Amniotic stem cell (primary cell): ENCODE data around the gene WDR13.
"Not testable (repeated sequence)": the region's sequence is repeated elsewhere in the genome, so short reads cannot be mapped to it uniquely, and the experiment has no call there.

Experiments used
- DNase-seq: peaks from one replicate; lab custom pipeline; 2025; lab: John Stamatoyannopoulos, UW

The WDR13 gene

DNA sequence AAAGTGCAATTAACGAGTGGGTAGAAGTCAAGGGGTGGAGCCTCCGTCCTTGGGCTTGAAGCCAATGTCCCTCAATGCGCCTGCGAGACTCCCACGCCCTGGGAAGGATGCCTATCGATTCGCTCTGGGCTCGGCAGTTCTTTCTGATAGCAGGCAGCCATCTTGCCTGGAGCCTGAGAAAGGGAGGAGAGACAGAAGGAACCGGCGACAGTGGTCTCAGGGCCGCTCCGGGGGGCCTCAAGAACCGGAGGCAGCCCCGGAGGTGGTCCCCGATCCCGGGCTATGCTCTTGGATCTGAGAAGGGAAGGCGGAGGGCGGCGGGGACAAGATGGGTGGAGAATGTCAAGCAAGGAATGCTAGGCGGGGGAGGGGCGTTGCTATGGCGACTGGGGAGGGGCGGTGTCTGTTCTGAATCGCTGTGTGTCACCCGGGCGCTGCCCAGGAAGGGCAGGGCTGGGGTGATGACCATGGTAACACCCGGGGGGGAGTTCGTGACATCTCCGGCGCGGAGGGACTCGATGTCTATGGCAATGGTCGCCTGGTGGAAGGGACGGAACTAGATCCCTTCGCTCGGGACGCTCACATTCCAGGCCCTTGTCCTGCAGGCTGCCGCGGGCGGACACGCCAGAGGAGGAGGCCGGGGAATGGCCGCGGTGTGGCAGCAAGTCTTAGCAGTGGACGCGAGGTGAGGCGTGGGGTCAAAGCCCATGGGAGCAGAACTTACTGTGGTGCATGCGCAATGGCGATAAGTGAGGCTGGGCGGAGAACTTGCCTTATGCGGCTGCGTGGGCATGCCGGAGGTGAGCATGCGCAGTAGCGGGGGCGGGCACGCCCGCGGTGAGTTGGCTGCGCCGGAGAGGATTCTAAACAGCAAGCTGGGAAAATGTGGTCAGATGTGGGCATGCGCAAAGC lies at the start of gene WDR13:
WDR13 (plus strand) TSS at position 140 of the 912 bp plus-strand sequence; CDS start at position 645, 505 bp downstream.
- peak; percentile 74 for DNase-seq

DNA sequence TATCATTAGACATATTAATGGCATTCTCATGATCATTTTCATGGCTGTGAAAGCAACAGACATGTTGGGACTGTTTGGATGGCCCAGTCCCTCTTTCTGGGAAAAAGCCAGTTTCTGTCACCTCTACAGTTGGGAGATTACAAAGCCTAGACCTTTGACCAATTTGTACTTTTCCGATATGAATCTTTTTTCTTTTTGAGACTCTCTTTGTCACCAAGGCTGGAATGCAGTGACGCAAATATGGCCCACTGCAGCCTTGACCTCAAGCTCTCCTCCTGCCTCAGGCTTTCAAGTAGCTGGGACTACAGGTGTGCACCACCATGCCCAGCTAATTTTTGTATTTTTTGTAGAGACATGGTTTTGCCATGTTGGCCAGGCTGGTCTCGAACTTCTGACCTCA lies 48.4 kb upstream of the WDR13 start:
- DNase-seq: no peak

DNA sequence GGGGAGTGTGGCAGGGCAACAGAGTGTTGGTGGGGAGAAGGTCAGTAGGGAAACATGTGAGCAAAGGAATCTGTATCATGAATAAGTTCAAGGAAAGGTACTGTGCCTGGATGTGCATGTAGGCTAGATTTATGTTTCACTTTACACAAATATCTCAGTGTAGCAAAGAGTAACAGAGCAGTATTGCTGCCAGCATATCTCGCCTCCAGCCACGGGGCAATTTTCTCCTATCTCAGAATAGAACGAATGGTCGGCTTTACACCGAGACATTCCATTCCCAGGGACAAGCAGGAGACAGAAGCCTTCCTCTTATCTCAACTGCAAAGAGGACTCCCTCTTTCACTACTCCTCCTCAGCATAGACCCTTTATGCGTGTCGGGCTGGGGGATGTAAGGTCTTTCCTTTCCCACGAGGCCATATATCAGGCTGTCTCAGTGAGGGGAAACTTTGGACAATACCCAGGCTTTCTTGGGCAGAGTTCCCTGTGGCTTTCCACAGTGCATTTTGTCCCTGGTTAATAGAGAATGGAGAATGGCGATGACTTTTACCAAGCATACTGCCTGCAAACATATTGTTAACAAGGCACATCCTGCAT lies 41.5 kb upstream of the WDR13 start:
- not testable (repeated sequence) for DNase-seq

DNA sequence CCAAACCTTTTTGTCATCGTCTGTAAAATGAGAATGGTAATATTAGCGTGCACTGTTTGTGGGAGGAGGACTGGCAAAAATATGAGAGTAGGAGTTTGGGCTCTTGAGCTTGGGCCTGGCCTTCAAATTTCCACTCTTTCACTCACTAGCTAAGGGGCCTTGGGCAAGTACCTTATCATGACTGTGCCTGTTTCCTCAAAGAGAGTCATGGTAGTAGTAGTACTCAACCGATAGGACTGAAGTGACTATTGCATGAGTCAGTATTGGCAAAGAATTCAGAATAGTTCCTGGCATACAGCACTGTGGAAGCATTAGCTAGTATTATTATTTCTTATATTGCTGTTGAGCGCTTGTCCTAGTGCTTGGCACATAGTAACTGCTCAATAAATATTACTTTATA lies 39.0 kb upstream of the WDR13 start:
- peak; percentile 50 for DNase-seq

DNA sequence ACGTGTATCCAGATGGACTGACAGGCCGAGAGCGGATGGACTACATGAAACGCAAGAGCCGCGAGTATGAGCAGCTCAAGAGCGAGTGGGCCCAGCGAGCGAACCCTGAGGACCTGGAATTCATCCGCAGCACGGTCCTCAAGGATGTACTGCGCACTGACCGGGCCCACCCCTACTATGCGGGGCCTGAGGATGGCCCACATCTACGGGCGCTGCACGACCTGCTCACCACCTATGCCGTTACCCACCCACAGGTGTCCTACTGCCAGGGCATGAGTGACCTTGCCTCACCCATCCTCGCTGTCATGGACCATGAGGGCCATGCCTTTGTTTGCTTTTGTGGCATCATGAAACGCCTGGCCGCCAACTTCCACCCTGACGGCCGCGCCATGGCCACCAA lies 37.7 kb upstream of the WDR13 start:
- no peak for DNase-seq

DNA sequence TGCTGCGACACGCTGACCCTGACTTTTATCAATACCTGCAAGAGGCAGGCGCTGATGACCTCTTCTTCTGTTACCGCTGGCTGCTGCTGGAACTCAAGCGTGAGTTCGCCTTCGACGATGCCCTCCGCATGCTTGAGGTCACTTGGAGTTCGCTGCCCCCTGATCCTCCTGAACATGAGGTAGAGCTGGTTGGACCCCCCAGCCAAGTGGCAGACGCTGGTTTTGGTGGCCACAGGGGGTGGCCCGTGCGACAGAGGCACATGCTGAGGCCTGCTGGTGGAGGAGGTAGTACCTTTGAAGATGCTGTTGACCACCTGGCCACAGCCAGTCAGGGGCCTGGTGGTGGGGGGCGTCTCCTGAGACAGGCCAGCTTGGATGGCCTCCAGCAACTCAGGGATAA lies 37.2 kb upstream of the WDR13 start:
- DNase-seq: no peak

DNA sequence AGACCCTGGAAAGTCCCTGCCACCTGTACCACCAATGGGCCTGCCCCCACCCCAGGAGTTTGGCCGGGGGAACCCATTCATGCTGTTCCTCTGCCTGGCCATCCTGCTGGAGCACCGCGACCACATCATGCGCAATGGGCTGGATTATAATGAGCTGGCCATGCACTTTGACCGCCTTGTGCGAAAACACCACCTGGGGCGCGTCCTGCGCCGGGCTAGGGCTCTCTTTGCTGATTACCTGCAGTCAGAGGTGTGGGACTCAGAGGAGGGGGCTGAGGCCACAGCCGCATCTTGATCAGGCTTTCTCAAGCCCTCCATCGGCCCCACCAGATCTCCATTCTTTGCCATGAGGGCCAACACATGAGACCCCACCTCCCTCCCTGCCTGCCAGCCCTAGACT lies 36.6 kb upstream of the WDR13 start:
- DNase-seq: no peak

DNA sequence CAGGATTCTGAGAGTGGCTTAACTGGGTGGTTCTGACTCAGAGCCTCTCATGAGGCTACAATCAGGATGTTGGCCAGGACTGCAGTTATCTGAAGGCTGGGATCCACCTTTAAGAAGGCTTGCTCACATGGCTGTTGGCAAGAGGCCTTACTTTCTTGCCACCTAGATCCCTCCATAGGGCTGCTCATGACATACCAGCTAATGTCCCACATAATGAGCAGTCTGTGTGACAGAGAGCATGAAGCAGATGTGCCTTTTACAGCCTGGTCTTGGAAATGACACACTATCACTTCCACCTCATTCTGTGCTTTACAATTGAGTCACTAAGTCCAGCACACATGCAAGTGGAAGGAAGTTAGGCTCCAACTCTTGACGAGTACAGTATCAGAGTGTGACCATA lies 27.3 kb upstream of the WDR13 start:
- DNase-seq: no peak

DNA sequence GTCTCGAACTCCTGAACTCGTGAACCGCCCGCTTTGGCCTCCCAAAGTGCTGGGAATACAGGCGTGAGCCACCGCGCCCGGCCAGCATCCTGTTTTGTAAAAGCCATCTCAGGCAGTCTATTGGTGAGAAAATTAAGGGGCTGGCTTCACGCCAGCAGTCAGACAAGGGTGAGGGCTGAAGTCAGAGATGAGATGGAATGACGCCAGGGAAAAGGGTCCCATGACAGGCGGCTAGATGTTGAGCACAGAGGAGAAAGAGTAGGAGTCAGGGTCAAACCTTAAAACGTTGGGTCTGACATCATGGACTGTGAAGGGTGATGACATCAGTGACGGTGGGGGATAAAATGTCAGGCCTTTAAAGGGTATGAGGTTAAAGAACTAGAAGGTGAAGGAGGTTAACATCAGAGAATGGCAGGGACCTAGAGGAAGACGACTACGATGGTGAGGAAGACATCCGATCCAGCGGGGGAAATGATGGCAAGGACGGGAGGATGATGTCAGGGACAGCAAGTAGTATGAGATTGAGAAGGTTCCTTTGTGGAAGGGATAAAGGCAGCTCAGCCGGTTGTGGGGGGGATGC lies 23.5 kb upstream of the WDR13 start:
- DNase-seq: no peak

DNA sequence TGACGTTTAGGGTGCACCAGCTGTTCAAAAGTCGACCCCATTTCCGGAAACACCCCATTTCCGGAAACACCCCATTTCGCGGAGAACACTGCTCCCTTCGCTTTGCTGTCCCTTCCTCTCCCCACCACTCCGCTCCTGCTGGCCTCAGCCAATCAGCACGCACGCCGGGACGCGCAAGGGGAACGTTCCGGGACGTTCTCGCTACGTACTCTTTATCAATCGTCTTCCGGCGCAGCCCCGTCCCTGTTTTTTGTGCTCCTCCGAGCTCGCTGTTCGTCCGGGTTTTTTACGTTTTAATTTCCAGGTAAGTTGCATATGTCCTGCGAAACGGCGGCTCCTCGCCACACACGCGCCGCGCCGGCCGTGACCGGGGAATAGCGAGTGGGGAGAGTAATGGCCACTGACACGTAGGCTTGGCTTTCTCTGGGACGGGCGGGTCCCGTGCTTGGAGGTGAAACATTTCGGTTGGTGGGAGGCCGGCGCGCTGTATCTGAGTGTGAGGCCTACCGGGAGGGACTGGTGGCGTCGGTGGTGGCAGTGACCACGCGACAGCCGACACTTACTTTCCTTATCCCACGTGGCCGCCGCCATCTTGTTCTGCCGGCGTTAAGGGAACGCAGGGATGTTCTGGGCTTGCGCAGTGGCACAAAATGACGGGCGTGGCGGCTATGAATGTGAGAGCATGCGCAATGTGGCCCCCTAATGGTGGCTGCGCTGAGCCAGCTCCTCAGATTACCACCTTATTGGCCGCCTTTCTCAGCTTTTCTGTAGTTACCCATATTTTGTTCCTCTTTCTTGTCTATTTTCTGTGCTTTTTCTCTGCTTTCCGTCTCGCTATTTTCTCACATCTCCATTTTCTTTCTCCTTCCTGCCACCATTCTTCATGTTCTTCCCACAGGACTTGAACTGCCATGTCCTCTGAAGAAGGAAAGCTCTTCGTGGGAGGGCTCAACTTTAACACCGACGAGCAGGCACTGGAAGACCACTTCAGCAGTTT lies 22.7 kb upstream of the WDR13 start, which contains the start of gene RBM3:
RBM3 (plus strand) TSS at position 215 of the 997 bp plus-strand sequence; CDS start at position 912, 697 bp downstream.
- peak; percentile 79 for DNase-seq

DNA sequence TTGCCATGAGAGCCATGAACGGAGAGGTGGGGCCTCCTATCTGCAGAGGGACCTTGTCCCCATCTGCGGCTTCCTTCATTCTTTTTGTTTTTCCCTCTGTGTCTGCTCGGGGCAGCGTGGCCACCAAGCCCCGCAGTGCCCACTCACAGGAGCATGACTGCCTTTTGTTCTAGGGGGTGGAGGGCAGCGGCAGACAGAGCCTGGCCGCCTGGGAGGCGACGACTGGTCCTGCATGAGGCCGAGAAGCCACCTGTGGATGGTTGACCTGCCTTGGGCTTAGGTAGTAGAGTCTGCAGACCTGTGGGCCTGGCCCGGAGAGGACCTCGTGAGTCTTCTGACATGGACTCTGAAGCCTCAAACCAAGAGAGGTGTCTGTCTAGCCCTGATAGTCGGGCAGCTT lies 21.6 kb upstream of the WDR13 start:
- DNase-seq: no peak

DNA sequence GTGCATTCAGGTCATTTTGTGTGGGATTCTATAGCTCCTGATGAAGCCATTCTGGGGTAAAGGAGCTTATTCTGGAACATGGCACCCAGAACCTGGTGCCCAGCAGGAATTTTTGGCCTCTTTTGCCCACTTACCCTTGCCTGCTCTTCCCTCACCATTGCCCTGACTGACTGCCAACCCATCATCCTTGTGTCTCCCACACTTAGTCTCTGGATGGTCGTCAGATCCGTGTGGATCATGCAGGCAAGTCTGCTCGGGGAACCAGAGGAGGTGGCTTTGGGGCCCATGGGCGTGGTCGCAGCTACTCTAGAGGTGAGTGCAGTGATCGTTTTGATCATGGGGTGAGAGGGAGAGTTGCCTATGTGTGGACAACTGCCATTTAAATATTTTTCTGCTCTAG lies 21.2 kb upstream of the WDR13 start:
- no peak for DNase-seq

DNA sequence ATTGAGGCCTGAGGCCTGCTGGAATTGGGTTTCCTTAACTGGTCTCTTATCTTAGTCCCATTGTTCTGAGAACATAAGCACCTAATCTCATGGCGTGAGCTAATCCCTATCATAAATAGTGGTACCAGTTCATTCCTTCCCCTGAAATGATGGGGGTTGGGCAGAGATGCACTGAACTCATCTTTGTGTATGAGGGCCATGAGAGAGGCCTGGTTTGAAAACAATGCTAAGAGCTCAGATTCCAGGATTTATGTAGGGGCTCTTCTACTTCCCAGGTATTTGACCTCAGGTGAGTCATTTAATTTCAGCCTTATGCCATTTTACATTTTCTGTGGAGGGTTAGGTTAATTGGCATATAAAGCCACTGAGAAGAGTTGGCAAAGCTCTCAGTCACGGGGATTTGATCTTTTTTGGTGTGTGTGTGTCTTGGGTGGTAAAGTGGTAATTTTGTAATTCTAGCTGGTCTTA lies 18.6 kb upstream of the WDR13 start:
- DNase-seq: no peak

DNA sequence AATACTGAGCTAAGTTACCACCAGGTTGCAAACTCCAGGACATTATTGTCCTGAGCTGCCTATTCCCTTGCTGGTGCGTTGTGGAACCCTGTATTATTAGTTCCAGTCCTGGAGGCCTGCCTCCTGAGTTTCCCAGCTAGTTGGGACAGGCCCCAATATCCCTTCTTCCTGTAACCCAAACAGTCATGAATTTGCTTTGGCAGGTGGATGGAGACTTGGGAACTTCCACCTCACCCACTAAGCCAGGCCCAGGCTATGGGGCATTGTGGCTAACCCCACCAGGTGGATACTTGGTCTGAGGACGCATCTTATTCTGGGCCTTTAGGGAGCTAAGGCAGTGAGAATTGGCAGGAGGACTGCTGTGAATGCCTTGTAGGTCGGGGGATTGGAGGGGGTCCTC lies 18.0 kb upstream of the WDR13 start:
- no peak for DNase-seq

DNA sequence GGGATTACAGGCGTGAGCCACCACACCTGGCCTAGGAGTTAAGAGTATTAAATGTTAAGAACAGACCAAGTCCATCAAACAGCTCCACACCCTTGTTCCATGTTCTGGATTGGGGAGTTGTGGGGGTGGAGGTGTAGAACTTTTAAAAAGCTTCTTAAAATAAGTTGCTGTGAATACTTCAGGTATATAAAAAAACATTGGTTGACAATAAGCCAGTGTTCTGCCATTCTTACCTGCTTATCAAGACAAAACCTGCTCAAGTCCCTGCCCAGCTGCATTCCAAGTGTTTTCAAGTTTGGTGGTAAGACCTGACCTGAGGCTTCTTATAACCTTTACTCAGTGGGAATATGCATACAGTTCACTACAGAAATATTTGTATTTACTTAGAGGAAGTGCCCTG lies 16.6 kb upstream of the WDR13 start:
- DNase-seq: no peak

DNA sequence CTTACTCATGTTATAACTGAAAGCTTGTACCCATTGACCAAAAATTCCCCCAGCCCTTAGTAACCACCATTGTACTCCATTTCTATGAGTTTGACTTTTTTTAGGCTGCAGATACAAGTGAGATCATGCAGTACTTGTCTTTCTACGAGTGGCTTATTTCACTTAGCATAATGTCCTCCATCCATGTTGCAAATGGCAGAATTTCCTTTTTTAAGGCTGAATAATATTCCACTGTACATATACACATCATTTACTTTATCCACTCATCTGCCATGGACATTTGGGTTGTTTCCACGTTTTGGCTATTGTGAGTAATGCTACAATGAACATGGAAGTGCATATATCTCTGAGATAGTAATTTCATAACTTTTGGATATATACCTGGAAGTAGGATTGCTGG lies 12.6 kb upstream of the WDR13 start:
- no peak for DNase-seq

DNA sequence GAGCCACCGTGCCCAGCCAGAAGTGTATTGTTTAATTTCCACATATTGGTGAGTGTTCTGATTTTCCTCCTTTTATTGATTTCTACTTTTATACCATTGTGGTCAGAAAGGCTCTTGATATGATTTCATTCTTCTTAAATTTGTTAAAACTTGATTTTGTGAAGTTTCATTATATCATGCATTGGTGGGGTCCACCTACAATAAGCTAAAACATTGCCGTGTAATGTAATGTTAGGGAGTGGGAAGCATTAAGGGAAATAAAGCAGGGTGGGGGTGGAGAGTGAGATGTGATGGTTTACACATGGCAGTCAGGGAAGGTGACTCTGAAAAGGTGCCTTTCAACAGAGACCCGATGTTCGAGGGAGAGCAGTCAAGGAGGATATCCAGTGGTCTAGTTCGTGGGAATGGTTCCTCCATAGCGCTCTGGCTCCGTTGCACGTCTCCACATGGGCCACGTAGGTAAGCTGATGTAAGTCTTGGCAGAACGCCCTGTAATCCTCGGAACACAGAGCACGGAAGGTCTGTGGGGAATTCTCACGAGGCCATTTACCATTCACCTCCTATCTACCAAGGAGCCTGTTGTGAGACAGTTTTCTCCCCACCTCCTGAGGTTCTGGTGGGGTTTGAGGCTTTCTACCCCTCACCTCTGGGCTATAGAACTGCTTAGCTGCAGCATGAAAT lies 7.7 kb upstream of the WDR13 start:
- DNase-seq: no peak

DNA sequence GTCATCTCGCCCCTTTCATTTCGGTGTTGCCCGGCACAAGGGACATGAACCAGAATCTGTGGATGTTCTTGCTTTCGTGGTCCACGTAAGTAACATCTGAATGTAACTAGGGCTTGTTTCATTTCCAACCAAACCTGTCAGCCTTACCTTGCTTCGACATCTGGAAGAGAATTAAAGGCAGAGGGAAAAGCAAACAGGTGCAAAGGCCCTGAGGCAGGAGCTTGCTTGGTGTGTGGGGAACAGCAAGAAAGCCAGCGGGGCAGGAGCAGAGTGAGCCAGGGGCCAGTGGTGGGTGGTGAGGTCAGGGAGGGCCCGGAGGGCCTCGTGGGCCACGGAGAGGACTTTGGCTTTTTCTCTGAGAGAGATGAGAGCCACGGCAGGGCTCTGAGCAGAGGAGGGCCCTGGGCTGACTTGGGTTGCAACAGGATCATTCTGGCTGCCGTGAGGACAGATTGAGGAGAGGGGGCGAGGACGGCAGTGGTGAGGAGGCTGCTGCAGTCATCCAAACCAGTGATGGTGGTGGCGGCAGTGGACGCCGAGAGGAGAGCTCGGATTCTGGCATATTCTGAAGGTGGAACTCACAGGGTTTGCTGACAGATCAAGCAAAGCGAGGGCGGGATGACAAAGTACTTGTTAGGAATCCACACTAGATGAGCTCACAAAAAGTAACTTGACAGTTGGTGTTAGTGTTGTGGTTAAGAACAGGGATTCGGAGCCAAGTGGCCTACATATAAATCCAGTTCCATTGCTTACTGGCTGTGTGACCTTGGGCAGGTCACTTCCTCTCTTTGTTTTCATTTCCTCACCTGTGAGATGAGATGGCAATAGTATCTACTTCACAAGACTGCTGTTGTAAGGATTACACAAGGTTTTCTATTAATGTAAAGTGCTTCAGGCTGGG lies 6.8 kb upstream of the WDR13 start:
- no peak for DNase-seq

DNA sequence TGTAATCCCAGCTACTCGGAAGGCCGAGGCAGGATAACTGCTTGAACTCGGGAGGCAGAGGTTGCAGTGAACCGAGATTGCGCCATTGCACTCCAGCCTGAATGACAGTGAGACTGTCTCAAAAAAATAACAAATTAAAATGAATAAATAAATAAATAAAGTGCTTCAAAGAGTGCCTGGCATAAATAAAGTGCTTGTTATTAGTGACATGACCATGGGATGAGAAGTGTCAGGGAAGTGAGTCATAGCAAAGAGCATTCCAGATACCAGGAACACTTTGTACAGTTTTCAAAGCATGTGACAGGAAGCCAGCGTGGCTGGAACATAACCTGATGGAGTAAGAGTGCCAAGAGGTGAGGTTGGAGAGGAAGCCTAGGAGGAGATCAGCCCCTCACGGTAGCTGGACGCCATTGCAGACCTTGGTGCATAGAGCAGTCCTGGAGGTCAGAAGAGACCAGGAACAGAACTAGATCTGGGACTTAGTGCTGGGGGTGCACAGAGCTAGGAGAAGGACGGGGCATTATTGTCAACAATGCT lies 6.0 kb upstream of the WDR13 start:
- DNase-seq: no peak

DNA sequence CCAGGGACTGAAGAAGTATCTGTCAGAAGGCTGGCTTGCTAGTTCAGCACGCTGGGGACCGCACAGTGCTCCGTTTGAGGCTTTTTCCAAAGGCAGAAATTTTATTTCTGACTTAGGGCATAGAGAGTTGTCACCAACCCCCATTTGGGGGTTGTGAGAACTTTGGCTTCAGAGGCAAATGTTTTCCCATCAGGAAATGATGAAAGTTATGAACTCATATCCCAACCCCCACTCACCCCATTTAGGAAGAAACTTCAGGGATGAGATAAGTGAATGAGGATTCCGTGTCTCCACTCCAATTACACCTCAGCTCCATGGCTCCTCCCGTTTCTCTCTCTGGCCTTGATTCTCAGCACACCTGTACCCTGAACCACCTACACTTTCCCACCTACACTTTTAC lies 4.3 kb upstream of the WDR13 start:
- no peak for DNase-seq
